GM12878 (cell line): ENCODE results near the gene SMARCD2. TPM values are rescaled to one million over a fixed set of nuclear protein-coding genes. Genes with fewer than 3 reads are reported as not detected.
"Not testable (repeated sequence)": the region's sequence is repeated elsewhere in the genome, so short reads cannot be mapped to it uniquely, and the experiment has no call there.

Experiments
- ATAC-seq: fragments of 200-7000 bp; cut with Tn5 transposase; 3 replicates; pipeline ENCODE4 v1.9.1; 2020; ENCODE audit warnings: mild to moderate bottlenecking, moderate library complexity
- BruUV-seq: library from RNA; stranded (reverse); fragments of 400-500 nt; replicated peaks from 2 replicates; lab custom pipeline; 2021; lab: Mats Ljungman, UMichigan
- CTCF ChIA-PET: fragments of 300-600 bp; sonication (Branson Sonifier 250); formaldehyde crosslinking; extraction: SDS; loops from one replicate; lab custom pipeline; 2021; ENCODE audit warnings: inconsistent platforms; lab: Yijun Ruan, JAX
- POLR2A ChIA-PET: fragments of 350-600 bp; formaldehyde crosslinking; extraction: SDS; loops from one replicate; lab custom pipeline; 2021; ENCODE audit warnings: inconsistent platforms; lab: Charles Lee
- RAD21 ChIA-PET: fragments of 300-600 bp; sonication (Branson Sonifier 250); formaldehyde crosslinking; loops from one replicate; lab custom pipeline; 2023; ENCODE audit warnings: antibody characterized with exemption; ENCODE audit not compliant: unreplicated experiment; lab: Charles Lee
- SMC1A ChIA-PET: fragments of 300-600 bp; sonication (Branson Sonifier 250); formaldehyde crosslinking; loops from one replicate; lab custom pipeline; 2023; ENCODE audit not compliant: unreplicated experiment, uncharacterized antibody; lab: Charles Lee
- DNase-seq: peaks from one replicate; pipeline ENCODE4 v3.0.0-alpha.2; 2011; ENCODE audit warnings: low read depth, low spot score
- FAIRE-seq: peaks from 3 replicates; lab custom pipeline; 2011; peaks lifted over from hg19 to GRCh38; lab: Jason Lieb, UNC
- H2AFZ ChIP-seq: 2 replicates; pipeline ENCODE4 v1.6.0; 2011; ENCODE audit warnings: low read depth, low read length, control low read depth; ENCODE audit not compliant: control insufficient read depth
- H3K27ac ChIP-seq: 2 replicates; pipeline ENCODE4 v1.5.1; 2011; ENCODE audit warnings: control low read depth; ENCODE audit not compliant: control insufficient read depth, insufficient read depth
- H3K27me3 ChIP-seq, 2 experiments: replicated peaks in 1 of 2; 2 replicates each; pipeline versions ENCODE4 v1.6.0 to v1.6.1; 2011; ENCODE audit warnings: low read length in 1 of 2; ENCODE audit not compliant: control insufficient read depth in 2 of 2, insufficient read depth in 2 of 2
- H3K36me3 ChIP-seq, 2 experiments: 2 replicates each; pipeline ENCODE4 v1.5.1; 2011; ENCODE audit warnings: low read length in 1 of 2; ENCODE audit not compliant: control insufficient read depth in 2 of 2, insufficient read depth in 2 of 2
- H3K4me1 ChIP-seq: 2 replicates; pipeline ENCODE4 v1.6.1; 2011; ENCODE audit warnings: mild to moderate bottlenecking, low read length, moderate library complexity, mixed read lengths; ENCODE audit not compliant: control insufficient read depth, insufficient read depth
- H3K4me2 ChIP-seq: 2 replicates; pipeline ENCODE4 v1.6.0; 2011; ENCODE audit warnings: control low read depth; ENCODE audit not compliant: control insufficient read depth, insufficient read depth
- H3K4me3 ChIP-seq: fragments of 200-600 bp; sonication (generic); 2 replicates; pipeline ENCODE4 v1.5.1; 2016
- H3K79me2 ChIP-seq: 2 replicates; pipeline ENCODE4 v1.6.0; 2011; ENCODE audit warnings: low read length; ENCODE audit not compliant: control insufficient read depth, insufficient read depth
- H3K9ac ChIP-seq: 2 replicates; pipeline ENCODE4 v1.8.0; 2011; ENCODE audit warnings: low read length, control low read depth, mixed read lengths; ENCODE audit not compliant: control insufficient read depth, insufficient read depth
- H3K9me3 ChIP-seq: replicated peaks from 3 replicates; pipeline ENCODE4 v1.5.1; 2011; ENCODE audit warnings: mild to moderate bottlenecking, low read length; ENCODE audit not compliant: control insufficient read depth, insufficient read depth
- H4K20me1 ChIP-seq: 2 replicates; pipeline ENCODE4 v1.6.0; 2011; ENCODE audit not compliant: control insufficient read depth, insufficient read depth
- CHD4 ChIP-seq: fragments of 200-600 bp; sonication (generic); IDR thresholded peaks from 2 replicates; pipeline ENCODE4 v1.6.1; 2016; ENCODE audit warnings: mild to moderate bottlenecking
- KDM1A ChIP-seq: fragments of 200-600 bp; sonication (generic); IDR thresholded peaks from 2 replicates; pipeline ENCODE4 v1.6.1; 2016; ENCODE audit warnings: borderline replicate concordance
- MEF2B ChIP-seq: fragments of 450-650 bp; IDR thresholded peaks from 2 replicates; pipeline ENCODE4 v1.6.1; 2018; ENCODE audit warnings: mild to moderate bottlenecking, moderate library complexity; ENCODE audit not compliant: partially characterized antibody, poor library complexity, severe bottlenecking
- MTA2 ChIP-seq: fragments of 450-650 bp; IDR thresholded peaks from 2 replicates; pipeline ENCODE4 v1.6.1; 2016; ENCODE audit warnings: low read depth, mild to moderate bottlenecking, moderate library complexity
- NBN ChIP-seq: fragments of 450-650 bp; IDR thresholded peaks from 2 replicates; pipeline ENCODE4 v1.6.1; 2016
- PML ChIP-seq: IDR thresholded peaks from 2 replicates; pipeline ENCODE4 v1.6.1; 2012; ENCODE audit warnings: low read length, inconsistent platforms
- POLR2A ChIP-seq: IDR thresholded peaks from 2 replicates; pipeline ENCODE4 v1.6.1; 2011; ENCODE audit warnings: low read depth, mild to moderate bottlenecking, low read length
- POLR2AphosphoS5 ChIP-seq: IDR thresholded peaks from 2 replicates; pipeline ENCODE4 v1.6.1; 2011; ENCODE audit warnings: mild to moderate bottlenecking, low read length, inconsistent platforms
- TCF12 ChIP-seq: IDR thresholded peaks from 2 replicates; pipeline ENCODE4 v1.6.1; 2011; ENCODE audit warnings: low read depth, mild to moderate bottlenecking, low read length
- TCF3 ChIP-seq: IDR thresholded peaks from 2 replicates; pipeline ENCODE4 v1.6.1; 2012; ENCODE audit warnings: low read depth, mild to moderate bottlenecking, low read length, borderline replicate concordance; ENCODE audit not compliant: insufficient read depth
- ZNF217 ChIP-seq: fragments of 450-650 bp; IDR thresholded peaks from 2 replicates; pipeline ENCODE4 v1.6.1; 2017; ENCODE audit warnings: antibody characterized with exemption, mild to moderate bottlenecking
- ZNF24 ChIP-seq: fragments of 450-650 bp; IDR thresholded peaks from 2 replicates; pipeline ENCODE4 v1.6.1; 2017; ENCODE audit warnings: antibody characterized with exemption, mild to moderate bottlenecking
- WGBS: methylation state at CpG from one replicate; pipeline ENCODE4 v1.1.6; 2016; ENCODE audit warnings: low lambda C conversion rate; ENCODE audit not compliant: insufficient replicate concordance, insufficient coverage; ENCODE audit errors: missing lambda C conversion rate; 5-methylcytosine and 5-hydroxymethylcytosine counted together
- in situ Hi-C: fragments of 300-500 bp; cut with MboI; formaldehyde crosslinking; loops from 9 replicates; pipeline ENCODE4 v1.14.3; 2018; ENCODE audit warnings: mixed read lengths
- intact Hi-C: fragments of 100-400 bp; cut with micrococcal nuclease; formaldehyde crosslinking; loops from one replicate; pipeline ENCODE4 v1.14.2; 2022; ENCODE audit not compliant: unreplicated experiment
- polyA plus RNA-seq, 11 experiments: library from polyadenylated mRNA; depleted of rRNA in 4 of 11; unstranded in 6 of 11; stranded (reverse) in 5 of 11; fragments of >200 nt; fragmentation: Nextera tagmentation in 4 of 11; fragmentation: Illumina TruSeq in 1 of 11; extraction: Ambion mirVana in 4 of 11; extraction: Trizol in 1 of 11; gene quantifications; 1 replicate in 1 of 11; 2 replicates in 10 of 11; pipeline versions ENCODE4 v1.2.1 to v1.2.3, GENCODE V29; 2011 to 2016; ENCODE audit warnings: inconsistent platforms in 2 of 11, missing spikeins in 2 of 11, low read depth in 1 of 11
- total RNA-seq, 4 experiments: library from RNA; depleted of rRNA in 3 of 4; stranded (reverse); fragments of >200 nt in 3 of 4; fragmentation: Illumina TruSeq in 1 of 4; extraction: Trizol in 1 of 4; gene quantifications; 2 replicates each; pipeline versions ENCODE4 v1.2.1 to v1.2.3, GENCODE V29; 2013 to 2021
- TF ChIP-seq, protein P1 (sequence below): fragments of 450-650 bp; IDR thresholded peaks from 2 replicates; pipeline ENCODE4 v1.6.1; 2016; ENCODE audit warnings: mild to moderate bottlenecking, moderate library complexity, borderline replicate concordance
- TF ChIP-seq, protein P2 (sequence below): fragments of 450-650 bp; conservative IDR thresholded peaks from 2 replicates; pipeline ENCODE4 v1.6.1; 2017; ENCODE audit warnings: mild to moderate bottlenecking, moderate library complexity
- TF ChIP-seq, protein P3 (sequence below): fragments of 450-650 bp; IDR thresholded peaks from 2 replicates; pipeline ENCODE4 v1.6.1; 2018; ENCODE audit warnings: mild to moderate bottlenecking, low read depth, moderate library complexity; ENCODE audit not compliant: partially characterized antibody

The SMARCD2 gene
- total and polyA plus RNA-seq, 10 of the 15 experiments (the other 5 are each of a cell fraction or from before 2014, with no cell fraction given): 2.4 to 111 (median 63.6) TPM

DNA sequence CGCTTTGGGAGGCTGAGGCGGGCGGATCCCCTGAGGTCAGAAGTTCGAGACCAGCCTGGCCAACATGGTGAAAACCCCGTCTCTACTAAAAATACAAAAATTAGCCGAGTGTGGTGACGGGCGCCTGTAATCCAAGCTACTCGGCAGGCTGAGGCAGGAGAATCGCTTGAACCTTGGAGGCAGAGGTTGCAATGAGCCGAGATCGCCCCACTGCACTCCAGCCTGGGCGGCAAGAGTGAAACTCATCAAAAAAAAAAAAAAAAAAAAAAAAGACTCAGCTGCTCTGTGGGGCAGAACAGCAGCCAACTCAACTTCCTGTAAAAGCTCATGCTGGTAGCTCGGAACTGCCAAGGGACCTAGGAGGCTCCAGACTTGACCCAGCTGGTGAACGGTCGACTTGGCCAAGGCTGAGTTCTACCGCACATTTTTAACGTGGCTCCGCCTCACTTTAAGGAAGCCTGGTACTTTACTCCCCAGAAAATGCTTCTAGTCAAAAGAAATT lies 953 bp upstream of the SMARCD2 start:
- Histone ChIP-seq H3K4me1 (peaks cover 22% of the 10 kb centered on the region), H3K9ac (peak overlapping the region; percentile 83), H3K79me2 (peaks cover 41% of the 10 kb centered on the region), H3K4me3 (peak overlapping the region; percentile 86), H3K27ac (peak overlapping the region; percentile 80), H2AFZ (peak overlapping the region; percentile 84), H3K4me2 (peak overlapping the region; percentile 86)
- RAD21 ChIA-PET: interaction anchor here (0.6 to 1.2 kb wide), 6 partner anchors 85 to 231 kb away, joined by 3 to 8 read pairs (median 4); partner anchors contain the start of gene MAP3K3
- SMC1A ChIA-PET: interaction anchor here (0.5 to 2.0 kb wide), 4 partner anchors 15 to 286 kb away, joined by 3 to 8 read pairs (median 4); no protein-coding TSS in a partner anchor
- ATAC-seq: peak; percentile 59
- peak; percentile 23 for FAIRE-seq
- CTCF ChIA-PET: interaction anchor here (0.6 to 7.0 kb wide), 11 partner anchors 13 to 414 kb away, joined by 3 to 51 read pairs (median 4); no protein-coding TSS in a partner anchor
- H4K20me1 ChIP-seq, H3K36me3 ChIP-seq, H3K27me3 ChIP-seq, H3K9me3 ChIP-seq: not testable (repeated sequence)
- POLR2A ChIA-PET: interaction anchor here (0.6 to 3.5 kb wide), 27 partner anchors 9 to 1074 kb away, joined by 3 to 24 read pairs (median 4); partner anchors contain the start of genes CCDC47, DDX42, FTSJ3 and MAP3K3
- in situ Hi-C loops: loop anchor here (10.0 to 25.0 kb wide), 2 partner anchors 406 to 661 kb away; partner anchors contain the start of genes CEP95, CYB561 and DDX5
- DNase-seq: peak; percentile 53
- WGBS: 1% methylated on average over 18 of the region's 19 CpGs
- BruUV-seq: TSS peak; percentile 95
- intact Hi-C loops: loop anchor here (2.0 to 5.0 kb wide), 3 partner anchors 71 to 146 kb away; partner anchors contain the start of genes CCDC47, DDX42 and STRADA
- TF ChIP-seq TCF12: peak; percentile 52; the same call in 1 of the 2 replicates
- 0 out of 2 replicates have a peak, but pooled peaks have one; percentile 40 for TF ChIP-seq TCF3
- TF ChIP-seq CHD4: peak; percentile 90; the same call in 1 of the 2 replicates
- TF ChIP-seq POLR2AphosphoS5: peak; percentile 68
- peak; percentile 36; the same call in 1 of the 2 replicates for TF ChIP-seq NBN
- TF ChIP-seq, protein P1, sequence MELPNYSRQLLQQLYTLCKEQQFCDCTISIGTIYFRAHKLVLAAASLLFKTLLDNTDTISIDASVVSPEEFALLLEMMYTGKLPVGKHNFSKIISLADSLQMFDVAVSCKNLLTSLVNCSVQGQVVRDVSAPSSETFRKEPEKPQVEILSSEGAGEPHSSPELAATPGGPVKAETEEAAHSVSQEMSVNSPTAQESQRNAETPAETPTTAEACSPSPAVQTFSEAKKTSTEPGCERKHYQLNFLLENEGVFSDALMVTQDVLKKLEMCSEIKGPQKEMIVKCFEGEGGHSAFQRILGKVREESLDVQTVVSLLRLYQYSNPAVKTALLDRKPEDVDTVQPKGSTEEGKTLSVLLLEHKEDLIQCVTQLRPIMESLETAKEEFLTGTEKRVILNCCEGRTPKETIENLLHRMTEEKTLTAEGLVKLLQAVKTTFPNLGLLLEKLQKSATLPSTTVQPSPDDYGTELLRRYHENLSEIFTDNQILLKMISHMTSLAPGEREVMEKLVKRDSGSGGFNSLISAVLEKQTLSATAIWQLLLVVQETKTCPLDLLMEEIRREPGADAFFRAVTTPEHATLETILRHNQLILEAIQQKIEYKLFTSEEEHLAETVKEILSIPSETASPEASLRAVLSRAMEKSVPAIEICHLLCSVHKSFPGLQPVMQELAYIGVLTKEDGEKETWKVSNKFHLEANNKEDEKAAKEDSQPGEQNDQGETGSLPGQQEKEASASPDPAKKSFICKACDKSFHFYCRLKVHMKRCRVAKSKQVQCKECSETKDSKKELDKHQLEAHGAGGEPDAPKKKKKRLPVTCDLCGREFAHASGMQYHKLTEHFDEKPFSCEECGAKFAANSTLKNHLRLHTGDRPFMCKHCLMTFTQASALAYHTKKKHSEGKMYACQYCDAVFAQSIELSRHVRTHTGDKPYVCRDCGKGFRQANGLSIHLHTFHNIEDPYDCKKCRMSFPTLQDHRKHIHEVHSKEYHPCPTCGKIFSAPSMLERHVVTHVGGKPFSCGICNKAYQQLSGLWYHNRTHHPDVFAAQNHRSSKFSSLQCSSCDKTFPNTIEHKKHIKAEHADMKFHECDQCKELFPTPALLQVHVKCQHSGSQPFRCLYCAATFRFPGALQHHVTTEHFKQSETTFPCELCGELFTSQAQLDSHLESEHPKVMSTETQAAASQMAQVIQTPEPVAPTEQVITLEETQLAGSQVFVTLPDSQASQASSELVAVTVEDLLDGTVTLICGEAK: 0 out of 2 replicates have a peak, but pooled peaks have one; percentile 2
- peak; percentile 94 for TF ChIP-seq ZNF217
- TF ChIP-seq, protein P2, sequence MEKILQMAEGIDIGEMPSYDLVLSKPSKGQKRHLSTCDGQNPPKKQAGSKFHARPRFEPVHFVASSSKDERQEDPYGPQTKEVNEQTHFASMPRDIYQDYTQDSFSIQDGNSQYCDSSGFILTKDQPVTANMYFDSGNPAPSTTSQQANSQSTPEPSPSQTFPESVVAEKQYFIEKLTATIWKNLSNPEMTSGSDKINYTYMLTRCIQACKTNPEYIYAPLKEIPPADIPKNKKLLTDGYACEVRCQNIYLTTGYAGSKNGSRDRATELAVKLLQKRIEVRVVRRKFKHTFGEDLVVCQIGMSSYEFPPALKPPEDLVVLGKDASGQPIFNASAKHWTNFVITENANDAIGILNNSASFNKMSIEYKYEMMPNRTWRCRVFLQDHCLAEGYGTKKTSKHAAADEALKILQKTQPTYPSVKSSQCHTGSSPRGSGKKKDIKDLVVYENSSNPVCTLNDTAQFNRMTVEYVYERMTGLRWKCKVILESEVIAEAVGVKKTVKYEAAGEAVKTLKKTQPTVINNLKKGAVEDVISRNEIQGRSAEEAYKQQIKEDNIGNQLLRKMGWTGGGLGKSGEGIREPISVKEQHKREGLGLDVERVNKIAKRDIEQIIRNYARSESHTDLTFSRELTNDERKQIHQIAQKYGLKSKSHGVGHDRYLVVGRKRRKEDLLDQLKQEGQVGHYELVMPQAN: 0 out of 2 replicates have a peak, but pooled peaks have one; percentile 85
- TF ChIP-seq MEF2B: peak; percentile 7
- TF ChIP-seq ZNF24: peak; percentile 52; the same call in 1 of the 2 replicates
- peak; percentile 49 for TF ChIP-seq MTA2
- TF ChIP-seq, protein P3, sequence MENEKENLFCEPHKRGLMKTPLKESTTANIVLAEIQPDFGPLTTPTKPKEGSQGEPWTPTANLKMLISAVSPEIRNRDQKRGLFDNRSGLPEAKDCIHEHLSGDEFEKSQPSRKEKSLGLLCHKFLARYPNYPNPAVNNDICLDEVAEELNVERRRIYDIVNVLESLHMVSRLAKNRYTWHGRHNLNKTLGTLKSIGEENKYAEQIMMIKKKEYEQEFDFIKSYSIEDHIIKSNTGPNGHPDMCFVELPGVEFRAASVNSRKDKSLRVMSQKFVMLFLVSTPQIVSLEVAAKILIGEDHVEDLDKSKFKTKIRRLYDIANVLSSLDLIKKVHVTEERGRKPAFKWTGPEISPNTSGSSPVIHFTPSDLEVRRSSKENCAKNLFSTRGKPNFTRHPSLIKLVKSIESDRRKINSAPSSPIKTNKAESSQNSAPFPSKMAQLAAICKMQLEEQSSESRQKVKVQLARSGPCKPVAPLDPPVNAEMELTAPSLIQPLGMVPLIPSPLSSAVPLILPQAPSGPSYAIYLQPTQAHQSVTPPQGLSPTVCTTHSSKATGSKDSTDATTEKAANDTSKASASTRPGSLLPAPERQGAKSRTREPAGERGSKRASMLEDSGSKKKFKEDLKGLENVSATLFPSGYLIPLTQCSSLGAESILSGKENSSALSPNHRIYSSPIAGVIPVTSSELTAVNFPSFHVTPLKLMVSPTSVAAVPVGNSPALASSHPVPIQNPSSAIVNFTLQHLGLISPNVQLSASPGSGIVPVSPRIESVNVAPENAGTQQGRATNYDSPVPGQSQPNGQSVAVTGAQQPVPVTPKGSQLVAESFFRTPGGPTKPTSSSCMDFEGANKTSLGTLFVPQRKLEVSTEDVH: peak; percentile 25
- peak; percentile 68 for TF ChIP-seq POLR2A
- TF ChIP-seq PML: peak; percentile 54; the same call in 1 of the 2 replicates
- 0 out of 2 replicates have a peak, but pooled peaks have one; percentile 30 for TF ChIP-seq KDM1A
